HG02642 (cell line): ENCODE results near the gene INPP4A.
A peak's percentile ranks its signal among the peaks of the same experiment; 100 is the strongest.

Source experiments
- ATAC-seq: cut with Tn5 transposase; IDR thresholded peaks from one replicate; pipeline ENCODE4 v1.9.1; 2021; ENCODE audit warnings: mild to moderate bottlenecking; ENCODE audit not compliant: unreplicated experiment, poor library complexity

The INPP4A gene

DNA sequence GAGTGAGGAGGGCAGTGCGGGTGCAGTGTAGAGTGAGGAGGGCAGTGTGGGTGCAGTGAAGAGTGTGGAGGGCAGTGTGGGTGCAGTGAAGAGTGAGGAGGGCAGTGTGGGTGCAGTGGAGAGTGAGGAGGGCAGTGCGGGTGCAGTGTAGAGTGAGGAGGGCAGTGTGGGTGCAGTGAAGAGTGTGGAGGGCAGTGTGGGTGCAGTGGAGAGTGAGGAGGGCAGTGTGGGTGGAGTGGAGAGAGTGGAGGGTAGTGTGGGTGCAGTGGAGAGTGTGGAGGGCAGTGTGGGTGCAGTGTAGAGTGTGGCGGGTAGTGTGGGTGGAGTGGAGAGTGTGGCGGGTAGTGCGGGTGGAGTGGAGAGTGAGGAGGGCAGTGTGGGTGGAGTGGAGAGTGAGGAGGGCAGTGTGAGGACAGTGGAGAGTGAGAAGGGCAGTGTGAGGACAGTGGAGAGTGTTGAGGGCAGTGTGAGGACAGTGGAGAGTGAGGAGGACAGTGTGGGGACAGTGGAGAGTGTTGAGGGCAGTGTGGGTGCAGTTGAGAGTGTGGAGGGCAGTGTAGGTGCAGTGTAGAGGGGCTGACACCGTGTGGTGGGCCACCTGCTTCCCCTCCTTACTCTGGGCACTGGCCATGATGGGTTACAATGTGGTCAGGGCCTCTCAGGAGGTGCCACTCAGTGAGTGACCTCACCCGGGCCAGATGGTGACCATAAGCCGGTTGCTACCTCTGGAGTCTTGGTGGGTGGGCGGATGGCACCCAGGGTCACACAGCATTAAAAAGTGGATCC lies 28.5 kb downstream of the INPP4A start:
- ATAC-seq: no peak

DNA sequence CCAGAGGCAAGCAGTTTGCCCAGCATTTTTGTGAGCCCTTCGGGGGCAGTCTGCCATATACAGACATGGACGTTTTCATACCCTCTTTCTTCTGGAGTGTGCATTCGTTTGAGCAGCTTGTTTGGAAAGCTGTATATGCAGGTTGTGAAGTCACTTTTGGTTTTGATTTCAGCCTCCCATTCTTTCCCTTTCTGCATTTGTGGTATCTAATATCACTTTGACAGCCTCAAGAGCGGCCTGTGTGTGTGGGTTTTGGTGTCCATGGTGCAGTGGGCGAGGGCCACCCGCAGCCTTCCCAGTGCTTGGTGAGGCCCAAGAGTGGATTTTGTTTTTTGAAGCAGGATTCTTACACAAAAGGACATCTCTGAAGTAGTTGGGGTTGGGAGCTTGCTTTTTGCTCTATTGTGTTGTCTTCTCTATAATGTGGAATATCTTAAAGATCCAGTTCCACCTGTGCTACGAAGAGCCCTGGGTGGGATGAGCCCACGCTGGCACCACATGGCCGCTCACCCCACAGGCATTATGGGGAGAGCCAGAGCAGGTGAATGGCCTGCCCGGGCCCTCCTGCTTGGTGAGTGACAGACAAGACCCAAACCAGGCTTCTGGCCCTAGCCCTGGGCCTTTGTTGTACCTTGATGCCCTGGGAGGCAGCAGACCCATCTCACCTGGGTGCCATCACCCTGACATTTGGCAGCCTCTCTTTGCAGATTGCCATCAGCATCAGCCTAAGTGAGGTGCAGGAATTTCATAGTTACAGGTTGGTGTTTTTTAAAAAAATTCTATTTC lies 29.5 kb downstream of the INPP4A start:
- no peak for ATAC-seq

GRCh38 chr2:98474979-98475632 lies 30.4 kb downstream of the INPP4A start:
- no peak for ATAC-seq

GRCh38 chr2:98476192-98476868 lies 31.7 kb downstream of the INPP4A start:
- ATAC-seq: peak; percentile 31

GRCh38 chr2:98477036-98477435 lies 32.4 kb downstream of the INPP4A start:
- ATAC-seq: no peak

GRCh38 chr2:98477506-98477905 lies 32.8 kb downstream of the INPP4A start:
- ATAC-seq: no peak

DNA sequence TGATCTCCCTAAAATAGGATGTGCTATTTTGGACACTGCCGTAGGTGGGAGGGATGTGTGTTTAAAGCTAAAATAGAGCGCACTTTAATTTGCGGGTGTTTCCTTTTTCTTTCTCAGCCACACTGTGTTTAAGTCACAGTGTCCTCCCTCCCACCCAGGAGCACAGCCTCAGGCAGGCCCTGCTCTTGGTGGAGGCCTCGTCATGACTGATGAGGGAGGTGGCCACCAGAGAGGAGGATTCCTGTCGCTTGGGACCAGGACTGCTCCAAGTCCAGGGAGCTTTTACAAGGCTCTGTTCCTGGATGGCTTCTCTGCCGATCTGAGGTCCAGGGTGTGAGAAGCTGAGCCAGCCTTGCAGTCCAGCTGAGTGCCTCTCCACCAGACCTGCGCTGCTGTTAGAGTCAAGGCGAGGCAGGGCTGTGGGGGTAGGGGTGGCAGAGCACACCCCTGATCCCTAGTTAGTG lies 33.5 kb downstream of the INPP4A start:
- ATAC-seq: no peak

DNA sequence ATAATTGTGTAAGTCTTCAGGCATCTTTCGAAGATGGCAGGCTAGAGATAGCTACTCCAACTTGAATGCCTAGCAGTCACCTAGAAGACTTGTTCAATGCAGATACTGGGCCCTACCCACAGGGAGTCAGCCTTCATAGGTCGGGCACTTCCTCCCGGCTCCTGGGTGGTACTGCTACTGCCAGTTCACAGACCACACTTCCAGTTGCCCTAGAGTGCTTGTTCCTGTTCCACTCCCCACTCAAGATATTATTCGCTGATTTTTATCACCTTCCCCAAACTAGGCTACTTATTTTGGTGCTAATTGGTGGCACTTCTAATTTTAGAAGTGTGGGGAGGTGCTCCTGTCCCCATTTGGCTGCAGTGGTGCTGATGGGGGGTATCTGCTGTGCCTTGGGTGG lies 34.2 kb downstream of the INPP4A start:
- ATAC-seq: no peak

DNA sequence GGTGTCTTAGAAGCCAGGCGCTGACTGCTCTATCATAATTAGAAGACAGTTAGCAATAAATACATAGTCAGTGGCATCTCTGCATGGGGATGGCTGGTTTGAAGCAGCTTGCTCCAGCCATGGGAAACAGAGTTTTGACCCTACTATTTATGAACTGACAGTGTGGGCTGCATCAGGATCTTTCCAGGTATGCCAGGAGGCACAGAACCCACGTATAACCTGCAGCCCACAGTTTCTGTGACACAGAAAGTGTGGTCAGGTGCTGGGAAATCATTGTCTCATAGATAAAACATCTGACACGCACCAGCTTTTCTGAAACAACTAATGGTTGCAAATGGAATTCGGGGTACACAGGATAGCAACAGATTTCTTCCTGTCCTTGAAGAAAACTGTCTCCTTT lies 34.7 kb downstream of the INPP4A start:
- ATAC-seq: no peak

DNA sequence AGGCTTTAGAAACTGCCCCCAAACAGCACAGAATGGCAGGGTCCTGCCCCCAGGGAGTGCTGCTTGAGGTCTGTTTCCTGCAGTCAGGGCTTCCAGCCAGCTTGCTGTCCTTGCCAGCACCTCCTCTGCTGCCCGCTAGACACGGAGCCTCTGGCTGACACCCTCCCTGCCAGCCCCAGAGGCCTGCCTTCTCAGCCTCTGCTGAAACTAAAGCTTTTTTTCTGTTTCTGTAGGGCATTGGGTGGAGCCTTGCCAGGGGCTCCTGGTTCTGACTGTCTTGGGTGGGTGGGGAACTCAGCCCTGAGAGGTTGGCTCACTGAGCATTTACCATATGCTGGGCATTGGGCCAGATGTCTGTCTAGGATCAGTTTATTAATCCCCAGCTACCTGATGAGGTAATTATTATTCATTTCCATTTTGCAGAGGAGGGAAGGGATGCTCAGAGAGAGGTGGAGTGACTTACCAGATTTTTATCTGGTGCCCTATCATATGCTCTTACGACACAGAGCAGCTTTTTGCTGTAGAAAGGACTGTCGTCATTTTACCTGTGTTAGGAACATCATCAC lies 35.4 kb downstream of the INPP4A start:
- peak; percentile 40 for ATAC-seq

- no peak for ATAC-seq
These were observed 35.9 kb downstream of the INPP4A start for GRCh38 chr2:98480598-98480997.

GRCh38 chr2:98482362-98482761 lies 37.7 kb downstream of the INPP4A start:
- ATAC-seq: no peak

- peak; percentile 60 for ATAC-seq
These were observed 38.7 kb downstream of the INPP4A start for GRCh38 chr2:98483257-98483861.

DNA sequence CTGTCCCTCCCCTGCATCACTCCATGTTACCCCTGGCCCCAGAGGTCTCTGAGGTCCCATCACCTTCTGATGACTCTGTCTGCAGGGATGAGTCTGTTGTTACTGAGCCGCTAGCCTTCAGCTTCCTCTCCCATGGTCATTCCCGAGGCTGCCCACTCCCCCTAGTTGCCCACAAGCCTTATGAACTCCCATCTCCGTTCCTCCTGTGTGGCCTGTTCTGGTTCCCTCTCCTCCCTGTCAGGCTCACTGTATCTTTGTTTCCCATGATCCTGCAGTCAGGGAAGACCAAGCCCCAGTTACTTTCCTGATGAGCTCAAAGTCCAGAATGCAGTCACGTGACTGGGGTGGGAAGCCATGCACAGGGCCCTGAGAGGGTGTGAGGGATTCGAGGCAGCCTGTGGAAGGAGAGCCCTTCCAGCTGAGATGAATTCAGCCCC lies 39.5 kb downstream of the INPP4A start:
- ATAC-seq: no peak

DNA sequence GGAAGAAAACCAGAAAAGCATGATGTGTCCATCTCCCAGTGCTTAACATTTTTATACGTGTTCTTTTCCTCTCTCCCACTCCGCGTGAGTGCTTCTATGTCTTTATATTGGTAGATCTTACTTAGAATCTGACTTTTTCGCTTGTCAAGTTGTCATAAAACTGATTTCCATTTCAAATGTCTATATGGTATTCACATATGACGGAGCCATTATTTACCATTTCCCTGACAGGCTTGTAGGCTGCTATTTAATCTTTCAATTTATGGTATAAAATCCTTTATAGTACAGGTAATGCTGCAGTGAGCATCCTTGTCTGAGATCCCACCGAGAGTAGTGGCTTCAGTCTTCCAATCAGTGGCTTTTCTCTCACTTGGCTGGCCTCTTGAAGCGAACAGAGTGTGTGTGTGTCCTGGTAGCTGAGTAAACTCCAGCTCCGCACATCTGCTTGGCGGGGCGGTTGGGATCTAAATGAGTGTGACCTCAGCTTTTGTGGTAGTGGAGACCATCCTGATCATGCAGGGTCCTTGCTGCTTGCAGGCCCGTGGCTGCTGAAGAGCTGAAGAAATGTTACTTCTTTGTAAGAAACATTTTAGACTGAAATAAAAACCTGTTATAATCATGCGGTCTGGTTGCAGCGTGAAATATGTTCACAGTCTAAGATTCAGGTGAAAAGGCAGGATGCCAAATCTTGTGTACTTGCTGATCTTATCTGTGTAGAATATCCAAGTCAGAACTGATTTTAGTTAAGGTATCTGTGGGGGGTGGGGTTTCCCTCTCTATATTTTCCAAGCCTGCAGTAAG lies 40.2 kb downstream of the INPP4A start:
- no peak for ATAC-seq

- ATAC-seq: no peak
These were observed 40.7 kb downstream of the INPP4A start for GRCh38 chr2:98485453-98485755.

DNA sequence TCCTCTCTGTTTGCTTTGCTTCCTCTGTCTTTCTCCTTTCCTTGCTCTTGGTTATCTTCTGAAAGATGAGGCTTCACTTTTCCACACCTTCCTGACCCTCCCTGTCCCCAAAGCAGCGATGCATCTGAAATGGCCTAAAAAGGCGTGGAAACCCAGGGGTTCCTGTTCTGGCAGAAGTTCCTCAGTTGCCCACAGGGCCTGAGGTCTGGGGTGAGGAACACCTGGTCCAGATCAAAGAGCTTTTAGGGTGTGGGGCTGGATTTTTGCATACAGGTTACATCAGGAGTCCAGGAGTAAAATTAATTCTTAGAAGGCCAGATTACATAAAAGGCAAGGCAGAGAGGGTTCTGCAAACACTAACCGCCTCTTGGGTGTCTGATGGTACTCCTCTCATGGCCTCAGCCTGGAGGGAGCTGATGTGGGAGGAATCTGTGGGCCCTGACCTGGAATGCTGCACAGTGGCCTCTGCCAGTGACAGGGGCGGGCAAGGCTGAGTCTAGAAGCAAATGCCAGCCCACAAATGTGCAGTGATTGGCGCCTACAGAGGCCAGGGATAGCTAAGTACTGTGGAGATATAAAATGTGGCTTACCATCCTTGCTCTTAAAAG lies 41.8 kb downstream of the INPP4A start:
- ATAC-seq: no peak

- no peak for ATAC-seq
These were observed 42.6 kb downstream of the INPP4A start for GRCh38 chr2:98487101-98487805.
